HG02938 (cell line): ENCODE measurements around the gene GAL3ST1.
"Not testable (repeated sequence)": the region's sequence is repeated elsewhere in the genome, so short reads cannot be mapped to it uniquely, and the experiment has no call there.

Source experiments
- ATAC-seq: cut with Tn5 transposase; IDR thresholded peaks from one replicate; pipeline ENCODE4 v1.9.1; 2021; ENCODE audit warnings: mild to moderate bottlenecking, moderate library complexity; ENCODE audit not compliant: unreplicated experiment

GAL3ST1 gene

DNA sequence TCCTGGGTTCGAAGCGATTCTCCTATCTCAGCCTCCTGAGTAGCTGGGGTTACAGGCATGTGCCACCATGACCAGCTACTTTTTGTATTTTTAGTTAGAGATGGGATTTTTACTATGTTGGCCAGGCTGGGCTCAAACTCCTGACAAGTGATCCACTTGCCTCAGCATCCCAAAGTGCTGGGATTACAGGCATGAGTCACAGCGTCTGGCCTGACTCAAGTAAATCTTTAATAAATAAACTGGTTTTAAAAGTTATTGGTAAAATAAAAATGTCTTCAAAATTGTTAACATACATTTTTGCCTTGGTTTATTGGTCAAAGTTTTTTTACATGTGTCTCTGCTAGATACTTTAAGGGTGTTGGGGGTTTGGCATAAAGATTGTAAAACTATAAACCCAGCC is 24.5 kb upstream of the GAL3ST1 start:
- ATAC-seq: no peak

DNA sequence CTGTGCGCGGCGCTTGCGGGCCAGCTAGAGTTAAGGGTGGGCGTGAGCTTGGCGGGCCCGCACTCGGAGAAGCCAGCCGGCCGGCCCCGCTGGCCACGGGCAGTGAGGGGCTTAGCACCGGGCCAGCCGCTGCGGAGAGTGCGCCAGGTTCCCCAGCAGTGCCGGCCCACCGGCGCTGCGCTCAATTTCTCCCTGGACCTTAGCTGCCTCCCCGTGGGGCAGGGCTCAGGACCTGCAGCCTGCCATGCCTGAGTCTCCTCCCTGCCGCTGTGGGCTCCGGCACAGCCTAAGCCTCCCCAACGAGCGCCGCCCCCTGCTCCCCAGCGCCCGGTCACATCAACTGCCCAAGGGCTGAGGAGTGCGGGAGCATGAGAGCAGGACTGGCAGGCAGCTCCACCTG is 22.4 kb upstream of the GAL3ST1 start:
- no peak for ATAC-seq

DNA sequence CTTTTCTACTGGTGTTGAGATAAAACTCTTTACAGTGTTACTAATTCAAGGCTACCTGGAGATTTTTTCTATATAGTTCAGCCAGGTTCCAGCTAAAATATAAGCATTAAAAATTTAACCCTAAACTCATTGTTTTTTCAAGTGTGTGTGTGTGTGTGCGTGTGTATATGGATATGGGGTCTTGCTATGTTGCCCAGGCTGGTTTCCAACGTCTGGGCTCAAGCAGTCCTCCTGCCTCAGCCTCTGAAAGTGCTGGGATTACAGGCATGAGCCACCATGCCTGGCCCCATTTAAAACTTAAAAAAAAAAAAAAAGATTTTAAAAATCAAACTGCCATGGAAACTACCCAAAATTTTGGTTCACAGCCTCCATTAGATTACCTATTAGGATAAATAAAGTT is 21.7 kb upstream of the GAL3ST1 start:
- ATAC-seq: no peak

DNA sequence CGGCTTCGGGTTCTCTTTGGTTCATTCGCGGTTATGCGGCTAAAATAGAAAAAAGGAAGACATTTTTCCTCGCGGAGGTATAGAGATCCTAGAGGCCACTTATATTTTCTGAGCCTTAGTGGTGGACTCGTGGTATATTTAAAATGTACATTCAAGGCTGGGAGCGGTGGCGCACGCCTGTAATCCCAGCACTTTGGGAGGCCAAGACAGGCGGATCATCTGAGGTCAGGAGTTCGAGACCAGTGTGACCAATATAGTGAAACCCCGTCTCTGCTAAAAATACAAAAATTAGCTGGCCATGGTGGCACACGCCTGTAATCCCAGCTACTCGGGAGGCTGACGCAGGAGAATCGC is 17.9 kb upstream of the GAL3ST1 start:
- not testable (repeated sequence) for ATAC-seq

DNA sequence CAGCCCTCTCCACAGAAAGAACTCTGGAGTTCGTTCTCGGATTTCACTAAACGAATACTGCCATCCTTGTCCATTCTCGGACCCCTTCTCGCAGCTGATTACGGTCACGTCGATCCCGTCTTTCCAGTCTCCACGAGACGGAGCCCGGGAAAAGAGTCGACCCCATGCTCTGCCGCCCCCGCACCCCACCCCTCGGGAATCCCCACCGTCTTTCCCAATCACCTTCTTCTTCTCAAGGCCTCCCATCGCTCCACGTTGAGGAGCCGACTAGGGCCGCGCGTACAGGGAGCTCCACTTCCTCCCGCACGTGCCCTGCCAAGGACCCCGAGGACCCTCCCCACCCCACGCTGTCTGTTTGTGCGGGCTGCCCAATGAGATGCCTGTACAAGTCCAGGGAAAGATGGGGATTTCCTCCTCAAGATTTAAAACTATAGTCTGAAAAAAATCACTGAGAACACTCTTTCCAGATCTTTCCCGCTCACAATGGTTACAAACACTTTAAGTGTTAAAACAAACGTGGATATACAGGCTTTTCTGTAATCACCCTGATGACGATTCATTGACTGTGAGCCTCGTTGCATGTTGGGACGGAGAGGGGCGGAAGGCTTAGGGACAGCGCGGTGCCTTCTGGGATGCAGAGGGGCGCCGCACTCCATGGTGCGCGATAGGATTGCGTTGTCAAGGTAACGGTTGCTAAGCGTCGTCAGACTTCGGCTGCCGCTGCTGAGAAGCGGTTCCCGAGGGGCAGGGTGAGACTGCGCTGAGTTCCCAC is 17.3 kb upstream of the GAL3ST1 start, which contains the start of gene PES1:
TSS of gene PES1 (minus strand) at position 323 of the 772 bp plus-strand sequence. CDS start at position 246, 77 bp downstream.
- peak; percentile 96 for ATAC-seq

DNA sequence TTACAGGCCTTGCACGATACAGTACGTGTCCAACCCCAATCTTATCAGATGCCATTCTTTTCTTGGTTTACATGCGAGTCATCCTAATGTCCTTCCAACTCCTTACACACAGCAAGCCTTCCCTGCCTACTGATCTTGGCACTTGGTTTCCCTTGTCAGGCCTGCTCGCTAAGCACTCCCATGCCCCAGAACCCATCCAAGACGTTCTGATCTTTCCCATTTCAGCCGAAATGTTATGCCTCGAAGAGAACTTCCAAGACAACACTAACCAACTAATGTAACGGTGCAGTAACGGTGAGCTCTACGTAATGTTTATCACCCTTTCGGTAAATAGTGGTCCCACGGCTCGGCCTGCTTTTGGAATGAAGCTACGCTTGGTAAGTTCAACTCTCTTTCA is 16.7 kb upstream of the GAL3ST1 start:
- no peak for ATAC-seq

DNA sequence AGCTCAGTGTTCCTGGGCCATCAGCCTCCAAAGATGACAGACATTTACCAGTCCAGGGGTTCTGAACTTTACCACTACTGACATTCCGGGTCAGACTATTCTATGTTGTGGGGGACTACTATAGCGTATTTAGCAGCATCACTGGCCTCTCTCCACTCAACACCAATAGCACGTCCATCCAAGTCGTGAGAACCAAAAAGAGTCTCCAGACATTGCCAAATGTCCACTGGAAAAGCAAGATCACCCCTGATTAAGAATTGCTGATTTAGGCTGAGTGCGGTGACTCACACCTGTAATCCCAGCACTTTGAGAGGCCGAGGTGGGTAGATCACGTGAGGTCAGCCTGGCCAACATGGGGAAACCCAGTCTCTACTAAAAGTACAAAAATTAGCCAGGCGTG is 11.9 kb upstream of the GAL3ST1 start:
- ATAC-seq: no peak

DNA sequence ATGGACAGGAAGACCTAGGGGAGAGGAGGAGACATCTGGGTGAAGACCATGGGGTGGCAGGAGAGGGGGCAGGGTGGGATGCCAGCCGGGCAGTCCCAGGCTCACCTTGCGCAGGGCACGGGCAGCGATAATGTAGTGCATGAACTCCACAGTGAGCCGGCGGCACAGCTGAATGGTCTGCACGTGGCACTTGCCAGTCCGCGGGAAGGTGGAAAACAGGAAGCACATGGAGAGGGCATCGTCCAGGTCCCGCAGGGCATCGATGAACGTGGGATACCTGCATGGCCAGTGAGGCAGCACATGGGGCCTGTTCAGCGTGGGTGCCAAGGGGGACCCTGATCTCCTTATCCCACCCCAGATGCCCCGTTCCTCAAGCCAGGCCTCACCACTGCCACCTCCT is 10.0 kb upstream of the GAL3ST1 start:
- no peak for ATAC-seq

DNA sequence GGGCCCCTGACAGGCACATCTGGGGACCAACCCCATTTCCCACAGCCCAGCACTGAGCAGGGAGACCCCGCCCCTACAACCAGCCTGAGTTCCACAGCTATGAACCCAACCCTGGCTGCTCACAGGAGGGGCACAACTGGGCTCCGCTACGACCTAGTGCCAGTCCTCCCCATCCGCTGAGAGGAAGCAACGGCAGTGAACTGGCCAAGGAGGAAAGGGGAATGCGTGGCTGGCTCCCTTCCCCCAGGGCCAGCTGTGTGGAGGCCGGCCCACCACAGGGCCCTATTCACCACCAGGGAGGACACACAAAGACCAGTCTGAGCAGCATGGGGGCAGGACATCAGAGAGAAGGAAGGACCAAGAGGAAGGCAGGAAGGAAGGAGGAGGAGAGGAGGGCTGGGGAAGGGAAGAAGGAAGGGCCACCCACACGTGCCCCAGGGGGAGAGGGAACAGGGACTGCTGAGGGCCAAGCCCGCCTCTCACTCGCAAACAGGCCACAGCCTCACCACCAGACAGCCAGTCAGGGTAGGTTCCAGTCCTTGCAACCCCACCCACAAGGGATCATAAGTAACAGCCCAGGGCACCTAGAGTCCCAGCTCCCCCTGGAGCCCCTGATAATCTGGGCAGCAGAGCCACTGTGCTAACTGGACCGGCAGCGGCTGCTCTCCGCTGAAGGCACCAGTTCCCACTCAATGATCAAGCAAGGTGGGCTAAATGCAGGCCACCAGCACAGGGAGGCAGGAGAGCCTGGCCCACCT is 8.5 kb upstream of the GAL3ST1 start:
- no peak for ATAC-seq

DNA sequence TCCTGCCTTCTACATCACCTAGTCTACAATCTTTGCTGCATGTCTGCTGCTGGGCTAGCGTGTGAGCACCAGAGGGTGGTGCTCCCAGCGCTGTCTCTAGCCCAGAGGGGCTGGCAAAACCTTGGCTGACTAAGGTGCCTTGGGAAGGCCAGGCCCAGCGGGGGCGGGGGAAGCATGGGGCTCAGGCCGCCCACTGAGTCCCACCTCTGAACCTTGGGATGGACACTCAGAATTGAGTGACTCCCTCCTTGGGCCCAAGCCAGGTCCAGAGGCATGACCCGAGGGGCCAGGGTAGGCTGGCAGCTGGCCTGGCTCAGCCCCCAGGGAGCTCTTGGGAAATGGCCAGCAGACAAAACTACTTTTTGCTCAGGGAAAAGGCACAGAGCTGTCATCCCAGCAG is 7.6 kb upstream of the GAL3ST1 start:
- no peak for ATAC-seq

DNA sequence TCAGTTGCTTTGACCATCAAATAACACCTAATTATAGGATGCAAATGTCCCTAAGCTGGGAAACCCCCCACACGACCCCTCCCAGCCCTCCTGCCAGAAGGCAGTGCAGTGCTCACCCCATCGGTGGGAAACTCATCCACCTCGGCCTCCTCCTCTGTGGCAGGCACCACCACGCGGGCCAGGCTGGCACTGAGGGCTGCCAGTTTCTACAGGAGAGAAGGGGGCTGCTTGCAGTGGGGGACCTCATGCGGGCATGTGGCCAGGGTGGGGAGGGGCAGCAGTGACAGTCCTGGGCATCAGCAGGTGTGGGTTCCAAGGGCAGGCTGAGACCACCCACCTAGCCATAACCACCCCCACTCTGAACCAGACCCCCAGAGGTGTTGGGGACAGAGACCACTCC is 6.4 kb upstream of the GAL3ST1 start:
- no peak for ATAC-seq

DNA sequence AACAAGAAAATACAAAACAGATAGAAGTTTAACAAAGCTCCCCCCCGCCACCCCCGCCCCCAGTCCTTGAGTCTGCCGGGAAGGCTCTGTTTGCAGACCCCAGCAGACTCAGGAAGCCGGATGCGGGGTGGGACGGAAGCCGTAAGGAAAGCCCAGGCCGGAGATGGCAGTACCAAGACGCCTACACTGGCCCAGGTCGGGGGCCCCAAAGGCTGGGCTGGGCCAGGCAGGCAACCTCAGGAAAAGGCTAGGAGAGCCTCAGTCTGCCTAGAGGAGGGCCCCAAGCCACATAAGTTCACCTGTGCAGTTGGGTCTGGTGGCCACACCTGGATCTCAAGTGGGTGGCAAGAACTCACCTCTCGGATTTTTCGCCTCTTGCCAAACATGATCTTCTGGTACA is 4.0 kb upstream of the GAL3ST1 start:
- no peak for ATAC-seq

DNA sequence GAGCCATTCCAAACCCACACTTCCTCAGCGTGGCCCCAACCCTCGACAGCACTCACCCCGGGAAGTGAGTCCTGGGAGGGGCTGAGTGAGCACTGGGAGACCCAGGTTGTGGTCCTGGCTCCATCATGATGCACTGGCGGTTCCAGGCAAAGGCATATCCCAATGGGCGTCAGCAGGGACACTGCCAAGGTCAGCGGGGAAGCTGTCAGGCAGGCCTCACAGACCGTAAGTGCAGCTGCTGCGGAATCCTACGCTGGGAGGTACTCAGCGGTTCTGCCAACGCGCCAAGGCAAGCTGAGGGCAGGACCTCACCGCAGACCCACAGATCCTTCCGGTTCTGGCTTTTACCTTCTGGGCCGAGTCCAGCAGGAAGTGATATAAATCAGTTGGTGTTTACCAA is 1.4 kb upstream of the GAL3ST1 start:
- ATAC-seq: no peak

DNA sequence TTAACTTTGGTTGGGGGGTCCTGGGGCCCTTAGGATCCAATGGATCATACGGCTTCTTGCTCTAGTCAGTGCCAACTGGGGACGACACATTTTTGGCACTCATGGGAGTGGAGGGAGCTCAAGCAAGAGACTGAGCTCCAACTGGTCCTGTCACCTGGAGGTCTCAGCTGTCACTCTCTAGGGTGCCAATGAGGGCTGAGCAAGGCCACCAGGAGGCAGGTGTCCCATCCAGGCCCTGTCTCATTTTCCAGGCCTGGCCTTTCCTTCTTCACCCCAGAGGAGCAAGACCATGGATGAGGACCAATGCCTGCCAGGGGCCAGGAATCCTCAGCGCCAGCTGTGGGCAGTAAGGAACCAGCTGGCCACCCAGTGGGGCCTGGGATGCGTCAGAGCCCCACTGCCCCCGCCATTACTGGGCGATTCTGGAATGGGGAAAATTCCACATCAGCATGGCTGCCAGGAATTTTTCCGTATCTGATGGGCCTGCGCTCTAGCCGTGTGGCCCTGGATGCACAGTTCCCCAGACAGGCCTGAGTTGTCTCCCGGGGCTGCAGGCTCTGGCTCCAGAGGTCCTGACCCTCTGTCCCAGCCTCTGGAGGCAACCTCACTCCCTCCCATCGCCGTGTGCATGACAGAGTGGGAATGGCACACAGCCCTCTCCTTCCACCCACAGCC is 669 bp upstream of the GAL3ST1 start:
- ATAC-seq: no peak

DNA sequence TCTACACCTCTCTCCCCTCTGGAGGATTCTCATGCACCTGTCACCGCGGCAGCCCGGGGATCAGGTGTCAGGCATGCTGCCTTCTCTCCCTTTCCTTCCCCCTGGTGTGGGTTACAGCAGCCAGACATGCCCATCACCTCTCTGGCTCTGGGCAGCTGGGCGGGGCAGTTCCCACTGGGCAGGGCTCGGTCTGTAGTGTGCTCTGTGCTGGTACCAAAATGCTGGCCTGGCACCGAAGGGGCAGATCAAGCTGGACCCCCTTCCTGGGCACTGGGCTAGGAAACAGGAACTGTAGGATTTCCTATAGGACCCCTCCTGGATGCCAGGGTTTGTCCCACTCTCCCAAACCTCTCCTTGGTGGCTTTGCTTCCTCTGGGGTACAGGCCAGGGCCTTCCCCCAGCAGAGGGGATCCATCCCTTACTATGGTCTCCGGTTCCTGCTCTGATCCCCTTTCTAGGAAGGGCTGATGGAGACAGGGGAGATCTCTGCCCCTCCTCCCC is 821 bp downstream of the GAL3ST1 start:
- ATAC-seq: no peak

DNA sequence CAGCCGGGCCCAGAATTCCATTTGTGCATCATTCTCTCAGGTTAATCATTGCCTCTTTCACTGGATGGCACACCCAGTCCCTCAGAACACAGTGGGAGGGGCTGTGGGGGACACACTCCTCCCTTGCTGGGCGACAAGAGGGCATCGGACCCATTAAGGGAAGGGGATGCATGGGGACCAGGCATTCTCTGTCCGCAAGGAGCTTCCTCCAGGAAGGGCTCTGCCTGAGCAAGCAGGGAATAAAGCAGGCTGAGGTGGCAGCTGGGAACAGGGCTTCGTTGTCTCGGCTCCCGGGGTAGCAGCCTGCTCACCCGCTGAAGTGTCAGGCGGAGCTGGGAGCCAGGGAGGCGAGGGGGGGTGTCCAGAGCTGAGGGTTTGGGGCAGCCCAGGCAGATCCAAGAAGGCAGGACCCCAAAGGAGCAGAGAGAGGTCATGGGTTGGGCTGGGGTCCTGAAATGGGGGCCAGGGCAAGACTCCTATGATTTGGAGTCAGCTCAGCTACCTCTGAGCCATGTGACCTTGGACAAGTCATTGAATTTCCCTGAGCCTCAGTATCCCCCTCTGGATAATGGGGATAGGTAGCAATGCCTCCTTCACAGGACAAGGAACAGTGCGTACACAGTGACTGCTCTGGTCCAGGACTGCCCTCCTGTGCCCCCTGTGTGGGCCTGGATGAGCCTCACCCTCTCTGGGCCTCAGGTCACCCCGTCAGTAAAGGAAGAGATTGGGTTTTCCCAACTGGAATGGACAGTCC is 1.4 kb downstream of the GAL3ST1 start:
- ATAC-seq: no peak

DNA sequence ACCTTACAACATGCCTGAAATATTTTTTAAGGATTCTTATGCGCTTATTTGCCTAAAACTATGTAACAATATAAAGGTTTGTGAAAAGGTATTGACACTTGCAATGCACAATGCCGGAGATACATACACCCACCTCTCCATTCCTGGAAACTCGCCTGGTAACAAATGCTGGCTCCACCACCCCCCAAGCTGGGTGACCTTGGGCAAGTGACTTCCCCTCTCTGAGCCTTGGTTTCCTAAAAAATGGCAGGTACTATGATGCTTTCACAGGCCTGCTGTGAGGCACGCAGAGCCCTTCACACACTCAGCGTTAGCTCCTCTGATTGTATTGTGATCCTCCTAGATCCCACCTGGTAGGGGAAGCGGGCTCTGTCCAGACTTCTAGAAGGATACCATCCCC is 2.3 kb downstream of the GAL3ST1 start:
- no peak for ATAC-seq

DNA sequence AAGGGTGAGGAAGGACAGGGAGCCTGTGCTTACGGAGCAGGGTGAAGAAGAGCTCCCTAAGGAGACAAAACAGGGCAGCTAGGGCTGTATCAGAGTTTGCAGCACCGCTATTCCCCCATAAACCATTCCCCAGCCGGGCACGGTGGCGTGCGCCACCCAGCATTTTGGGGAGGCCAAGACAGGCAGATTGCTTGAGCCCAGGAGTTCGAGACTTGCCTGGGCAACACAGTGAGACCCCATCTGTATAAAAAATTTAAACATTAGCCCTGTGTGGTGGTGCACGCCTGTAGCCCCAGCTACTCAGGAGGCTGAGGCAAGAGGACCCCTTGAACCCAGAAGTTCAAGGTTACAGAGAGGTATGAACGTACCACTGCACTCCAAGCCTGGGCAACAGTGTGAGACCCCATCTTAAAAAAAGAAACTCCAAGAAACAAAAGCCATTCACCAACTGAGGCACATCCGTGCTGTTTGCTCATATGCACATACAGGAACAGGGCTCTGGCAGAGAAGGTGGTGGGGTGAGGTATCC is 4.7 kb downstream of the GAL3ST1 start:
- no peak for ATAC-seq

DNA sequence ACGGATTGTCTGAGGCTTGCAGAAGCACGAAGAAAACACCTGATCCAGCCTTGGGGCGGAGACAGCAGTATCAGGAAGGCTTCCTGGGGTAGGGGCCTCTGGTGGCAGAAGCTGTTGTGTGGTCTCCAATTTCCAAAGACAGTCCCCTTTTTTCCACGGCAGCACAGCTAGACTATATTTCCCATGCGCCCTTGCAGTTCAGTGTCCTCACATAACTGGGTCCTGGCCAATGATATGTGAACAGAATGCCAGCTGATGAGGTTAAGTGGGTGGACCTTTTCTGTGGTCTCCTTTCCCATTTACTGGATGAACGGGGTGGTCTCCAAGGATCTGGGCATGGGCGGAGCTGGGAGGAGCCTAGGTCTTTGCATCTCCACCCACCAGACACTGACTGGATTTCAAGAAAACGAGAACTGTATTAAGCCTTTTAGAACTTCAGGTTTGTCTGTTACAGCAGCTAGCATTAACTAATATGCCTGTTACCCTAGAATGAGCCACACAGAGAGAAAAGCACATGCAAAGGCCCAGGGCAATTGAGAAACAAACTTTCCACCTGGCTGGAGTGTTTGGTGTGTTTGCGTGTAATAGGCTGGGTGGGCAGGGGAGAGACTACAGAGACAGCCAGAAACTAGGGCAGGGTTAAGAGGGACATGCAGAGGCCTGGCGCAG is 6.2 kb downstream of the GAL3ST1 start:
- ATAC-seq: no peak

DNA sequence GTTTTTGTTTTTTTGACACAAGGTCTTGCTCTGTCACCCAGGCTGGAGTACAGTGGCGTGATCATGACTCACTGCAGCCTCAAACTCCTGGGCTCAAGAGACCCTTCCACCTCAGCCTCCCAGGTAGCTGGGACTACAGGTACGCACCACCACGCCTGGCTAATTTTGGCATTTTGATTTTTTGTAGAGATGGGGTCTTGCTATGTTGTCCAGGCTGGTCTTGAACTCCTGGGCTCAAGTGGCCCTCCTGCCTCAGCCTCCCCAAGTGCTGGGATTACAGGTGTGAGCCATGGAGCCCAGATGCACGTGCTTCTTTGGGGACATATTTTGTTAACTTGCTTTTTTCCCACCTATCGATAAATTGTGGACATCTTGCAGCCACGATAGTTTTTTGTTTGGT is 7.2 kb downstream of the GAL3ST1 start:
- not testable (repeated sequence) for ATAC-seq
